GM13977 (cell line): ENCODE results near the gene MKS1.

Source experiments
- DNase-seq: peaks from one replicate; pipeline ENCODE4 v3.0.0; 2012; ENCODE audit warnings: low spot score
- CTCF ChIP-seq: IDR thresholded peaks from 2 replicates; pipeline ENCODE4 v1.5.1; 2012; ENCODE audit warnings: mild to moderate bottlenecking, control low read depth; ENCODE audit not compliant: insufficient read depth; ENCODE audit errors: extremely low read depth, missing control alignments
- in situ Hi-C: fragments of 300-500 bp; cut with MboI; formaldehyde crosslinking; loops from one replicate; pipeline ENCODE4 v1.12.0; 2022; ENCODE audit warnings: low sequenced_read_pairs, low pct_unique_long_range_greater_than_20kb, mixed read lengths, inconsistent platforms; ENCODE audit not compliant: unreplicated experiment

MKS1 gene

GRCh38 chr17:58187675-58188074 is 31.4 kb downstream of the MKS1 start:
- no peak for DNase-seq
- in situ Hi-C loops: no loop called here
- TF ChIP-seq CTCF: no peak

GRCh38 chr17:58187063-58187462 is 32.0 kb downstream of the MKS1 start:
- in situ Hi-C loops: no loop called here
- DNase-seq: no peak
- TF ChIP-seq CTCF: no peak

- in situ Hi-C loops: no loop called here
- no peak for TF ChIP-seq CTCF
Measured at GRCh38 chr17:58186591-58186990, 32.5 kb downstream of the MKS1 start.

GRCh38 chr17:58184986-58185761 is 33.9 kb downstream of the MKS1 start:
- no peak for TF ChIP-seq CTCF
- no peak for DNase-seq
- in situ Hi-C loops: no loop called here

More at GRCh38 chr17:58186591-58186990, 32.5 kb downstream of the MKS1 start:
- DNase-seq: no peak

- no peak for DNase-seq
- in situ Hi-C loops: no loop called here
- TF ChIP-seq CTCF: no peak
Measured at GRCh38 chr17:58184308-58184985, 34.6 kb downstream of the MKS1 start.

GRCh38 chr17:58183514-58183913 is 35.5 kb downstream of the MKS1 start:
- TF ChIP-seq CTCF: no peak
- in situ Hi-C loops: no loop called here
- DNase-seq: no peak
